GM21529 (cell line): ENCODE data around the gene PTPRT.

ENCODE experiments used
- ATAC-seq: cut with Tn5 transposase; IDR thresholded peaks from one replicate; pipeline ENCODE4 v1.9.1; 2021; ENCODE audit not compliant: unreplicated experiment

The PTPRT gene

DNA sequence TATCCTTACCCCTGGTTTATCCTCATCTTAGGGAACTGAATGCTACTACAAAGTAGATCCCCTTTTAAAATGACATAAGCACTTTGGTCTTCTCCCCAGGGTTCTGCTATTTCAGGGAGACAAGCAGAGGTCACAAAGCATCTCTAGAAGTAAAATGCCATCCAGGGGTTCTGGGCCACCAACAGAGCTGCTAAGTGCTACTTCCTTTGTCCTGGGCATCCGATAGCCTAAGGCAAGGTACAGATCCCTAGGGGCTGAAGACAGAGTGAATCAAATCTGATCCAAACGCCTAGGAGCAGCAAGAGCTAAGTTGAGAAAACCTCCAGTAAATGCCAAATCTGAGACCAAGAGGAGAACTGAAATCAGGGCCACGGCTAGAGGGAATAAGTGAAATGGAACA lies 161.2 kb downstream of the PTPRT start:
- ATAC-seq: no peak

GRCh38 chr20:43023836-43024235 lies 165.9 kb downstream of the PTPRT start:
- ATAC-seq: no peak

DNA sequence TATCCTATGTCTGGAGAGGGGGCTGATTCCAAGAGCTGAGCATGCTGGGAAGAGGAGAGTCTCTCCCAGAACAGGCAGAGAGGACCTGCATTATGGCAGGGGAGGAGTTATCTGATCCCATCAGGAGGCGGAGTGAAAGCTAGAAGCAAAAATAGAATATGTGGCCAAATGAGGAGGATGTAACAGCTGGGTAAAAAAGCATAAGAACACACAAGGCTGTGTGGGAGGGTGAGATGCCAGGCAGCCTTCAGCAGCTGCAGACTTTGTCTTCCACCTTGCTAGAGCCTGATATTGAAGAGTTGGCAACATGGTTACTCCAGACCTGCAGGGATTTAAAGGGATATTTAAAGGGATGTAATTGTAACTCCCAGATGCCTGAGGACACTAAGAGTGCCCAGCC lies 167.1 kb downstream of the PTPRT start:
- ATAC-seq: no peak

DNA sequence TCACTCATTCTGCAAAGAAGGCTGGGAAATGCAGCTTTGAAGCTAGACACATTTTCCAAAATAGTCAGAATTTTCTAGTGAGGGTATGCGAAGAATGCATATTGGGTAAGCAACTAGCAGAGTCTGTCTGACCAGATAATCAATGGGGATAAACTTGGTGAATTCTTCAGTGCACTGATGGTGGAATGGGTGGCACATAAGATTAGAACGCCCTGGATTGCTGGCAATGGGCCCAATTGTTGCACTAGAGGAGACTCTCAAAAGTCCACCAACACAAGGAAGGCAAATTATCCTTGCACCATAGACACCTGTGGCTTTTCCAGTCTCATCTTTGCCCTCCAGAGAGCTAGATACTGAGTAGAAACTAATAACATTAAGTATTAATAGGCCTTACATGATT lies 167.6 kb downstream of the PTPRT start:
- no peak for ATAC-seq

DNA sequence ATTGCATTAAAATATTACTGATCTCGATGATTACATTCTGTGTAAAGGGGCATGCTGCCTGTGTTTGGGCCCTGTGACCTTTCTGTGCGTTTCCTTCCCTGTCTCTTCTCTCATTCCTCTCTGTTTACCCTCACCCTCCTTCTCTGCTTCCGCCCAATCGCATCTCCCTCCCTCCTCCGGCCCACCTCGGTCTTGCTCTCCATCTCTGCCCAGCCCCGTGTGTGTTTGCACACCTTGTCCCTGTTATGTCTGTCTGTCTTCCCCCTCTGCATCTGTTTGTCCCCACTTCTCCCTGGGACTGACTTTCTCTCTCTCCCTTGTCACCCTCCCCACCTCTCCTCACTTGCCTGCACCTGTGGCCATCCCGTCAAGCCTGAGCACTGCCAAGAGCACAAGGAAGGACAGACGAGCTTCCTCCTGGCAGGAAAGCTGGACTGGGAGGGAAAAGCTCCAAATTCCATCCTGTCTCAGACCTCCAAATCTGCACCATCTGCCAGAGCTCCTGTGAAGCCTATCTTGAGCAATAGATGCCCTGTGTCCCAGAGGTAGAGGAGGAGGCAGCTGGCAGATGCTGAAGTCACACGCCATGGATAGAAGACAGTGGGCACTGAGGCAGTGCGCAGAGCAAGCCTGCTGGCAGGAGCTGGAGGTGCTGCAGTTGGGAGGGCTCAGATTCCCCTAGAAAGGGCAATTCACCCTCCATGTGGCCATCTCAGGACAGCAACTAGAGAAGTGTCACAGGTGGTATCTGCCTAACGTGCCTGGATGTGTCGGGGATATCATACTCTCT lies 172.3 kb downstream of the PTPRT start:
- ATAC-seq: no peak

DNA sequence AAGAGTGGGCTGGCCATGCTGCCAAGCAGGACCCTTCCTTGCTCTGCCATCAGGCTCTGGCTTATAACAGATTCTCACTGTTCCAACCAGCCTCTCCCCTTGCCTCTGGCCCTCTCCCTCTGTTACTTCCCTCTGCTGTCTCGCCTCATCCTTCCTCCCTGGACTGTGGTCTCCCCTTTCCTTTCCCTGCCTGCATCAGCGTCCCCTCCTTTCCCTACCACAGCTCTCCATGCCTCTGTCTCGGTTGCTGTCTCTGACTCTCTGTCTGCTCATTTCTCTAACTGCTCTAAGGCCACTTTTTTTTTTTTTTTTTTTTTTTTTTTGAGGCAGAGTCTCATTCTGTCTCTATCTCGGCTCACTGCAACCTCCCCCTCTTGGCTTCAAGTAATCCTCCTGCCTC lies 173.4 kb downstream of the PTPRT start:
- no peak for ATAC-seq

GRCh38 chr20:43015566-43015965 lies 174.1 kb downstream of the PTPRT start:
- ATAC-seq: no peak

DNA sequence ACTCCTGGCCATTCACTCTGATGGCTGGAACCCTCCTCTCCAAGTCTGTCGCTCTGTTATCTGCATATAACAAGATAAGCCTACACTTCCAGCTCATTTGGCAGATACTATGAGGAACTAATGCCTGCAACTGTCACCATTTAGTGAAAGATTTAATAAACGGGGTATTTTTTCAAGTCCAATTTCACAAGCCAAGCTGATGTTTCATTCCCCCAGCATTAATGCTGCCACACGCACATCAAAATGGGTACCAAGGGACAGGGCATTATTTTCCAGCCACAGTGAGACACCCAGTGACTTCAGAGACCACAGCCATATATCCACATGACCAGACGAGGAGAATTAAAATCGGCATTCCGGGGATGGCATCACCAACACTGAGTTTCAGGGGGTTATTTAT lies 175.5 kb downstream of the PTPRT start:
- no peak for ATAC-seq

- no peak for ATAC-seq
Observed at GRCh38 chr20:43011491-43011890, 178.2 kb downstream of the PTPRT start.

GRCh38 chr20:43009532-43009931 lies 180.2 kb downstream of the PTPRT start:
- no peak for ATAC-seq

- no peak for ATAC-seq
Observed at GRCh38 chr20:43007525-43007924, 182.2 kb downstream of the PTPRT start.

DNA sequence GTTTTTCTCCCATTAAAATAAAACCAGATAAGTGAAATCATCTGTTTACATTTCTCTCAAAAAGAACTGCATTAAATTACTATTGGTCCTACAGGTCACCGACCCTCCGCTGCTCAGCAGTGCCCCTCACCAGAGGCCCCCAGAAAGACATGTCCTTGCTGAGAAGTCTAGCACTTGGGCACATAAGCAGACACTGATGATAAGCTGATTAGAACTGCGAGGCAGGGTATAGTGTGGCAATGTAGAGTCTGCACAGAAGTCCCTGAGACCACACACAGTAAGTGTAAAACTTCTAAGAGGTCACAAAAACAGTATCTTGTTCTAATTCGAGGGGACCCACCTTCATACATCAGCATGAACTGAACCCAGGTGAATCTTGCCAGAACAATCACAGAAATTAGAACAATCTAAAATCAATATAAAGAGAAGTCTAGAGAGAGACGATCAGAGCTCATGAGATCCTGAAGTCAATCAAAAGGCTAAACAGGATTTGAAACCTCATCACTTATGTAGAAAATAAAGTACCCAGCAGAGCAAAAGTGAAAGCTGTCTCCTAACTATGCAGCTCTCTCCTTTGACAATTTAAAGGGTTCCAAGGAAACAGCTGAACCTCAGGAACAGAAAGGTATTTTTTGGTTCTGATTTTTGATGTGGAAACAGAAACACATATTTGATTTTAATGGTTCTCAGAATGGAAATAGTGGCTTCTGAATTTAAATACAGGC lies 182.9 kb downstream of the PTPRT start:
- no peak for ATAC-seq

DNA sequence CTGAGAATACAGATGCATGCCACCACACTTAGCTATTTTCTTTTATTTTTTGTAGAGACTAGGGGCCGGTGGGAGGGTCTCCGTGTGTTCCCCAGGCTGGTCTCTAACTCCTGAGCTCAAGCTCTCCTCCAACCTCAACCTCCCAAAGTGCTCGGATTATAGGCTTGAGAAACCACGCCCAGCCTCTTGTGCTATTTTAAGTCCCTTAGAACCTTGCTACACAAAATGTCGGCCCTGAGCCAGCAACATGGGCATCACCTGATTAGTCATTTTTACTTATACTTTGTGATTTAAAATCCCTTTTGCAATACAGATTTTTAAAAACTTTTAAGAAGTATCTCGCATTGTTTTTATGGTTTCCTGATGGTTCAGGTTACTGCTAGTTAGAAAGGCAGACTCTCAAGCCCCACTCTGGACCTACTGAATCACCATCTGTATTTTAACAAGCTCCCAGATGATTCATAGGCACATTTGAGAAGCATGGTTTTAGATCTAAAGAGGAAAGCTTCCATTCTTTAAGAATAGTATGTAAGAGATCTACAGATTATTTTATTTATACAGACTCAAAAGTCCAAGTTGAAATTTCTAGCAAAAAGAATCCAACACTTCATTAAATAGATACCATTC lies 186.3 kb downstream of the PTPRT start:
- ATAC-seq: no peak

DNA sequence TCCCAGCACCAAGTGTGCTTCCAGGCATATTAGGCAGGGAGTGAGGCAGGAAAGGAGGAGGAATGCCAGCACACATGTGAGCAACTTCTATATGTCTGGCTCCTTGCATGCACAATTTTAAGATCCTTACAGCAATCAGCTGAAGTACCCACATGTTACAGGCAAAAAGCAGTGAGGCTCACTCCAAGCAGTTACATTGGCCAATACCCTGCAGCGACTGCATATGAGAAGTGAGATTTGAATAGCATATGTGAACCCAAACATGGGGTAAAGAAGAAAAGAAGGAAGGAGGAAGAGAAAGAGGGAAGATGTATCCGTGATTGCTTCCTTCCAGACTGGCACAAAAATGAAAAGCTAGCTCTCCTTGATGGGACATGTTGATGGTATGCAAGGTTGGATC lies 193.6 kb downstream of the PTPRT start:
- ATAC-seq: no peak

DNA sequence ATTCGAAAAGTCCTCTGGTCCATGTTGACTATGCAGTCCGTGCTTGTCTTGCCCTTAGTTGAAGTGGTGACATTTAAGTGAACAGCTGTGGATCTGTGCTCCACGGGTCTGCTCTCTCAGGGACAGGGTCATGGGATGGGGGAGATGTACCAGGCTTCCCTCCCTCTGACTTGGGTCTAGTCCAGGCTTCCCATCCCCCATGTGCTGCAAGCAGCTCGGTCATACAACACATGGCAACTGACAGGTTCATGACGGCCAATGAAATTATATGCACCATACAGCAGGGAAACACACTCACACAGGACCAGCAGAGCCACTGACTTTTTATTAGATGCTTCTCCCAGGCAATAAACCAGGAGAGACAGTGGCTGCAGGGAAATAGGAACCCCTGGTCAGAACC lies 201.4 kb downstream of the PTPRT start:
- no peak for ATAC-seq

- no peak for ATAC-seq
Observed at GRCh38 chr20:42987376-42988114, 202.2 kb downstream of the PTPRT start.

GRCh38 chr20:42986143-42986773 lies 203.4 kb downstream of the PTPRT start:
- ATAC-seq: no peak

- ATAC-seq: no peak
Observed at GRCh38 chr20:42985628-42986027, 204.1 kb downstream of the PTPRT start.

DNA sequence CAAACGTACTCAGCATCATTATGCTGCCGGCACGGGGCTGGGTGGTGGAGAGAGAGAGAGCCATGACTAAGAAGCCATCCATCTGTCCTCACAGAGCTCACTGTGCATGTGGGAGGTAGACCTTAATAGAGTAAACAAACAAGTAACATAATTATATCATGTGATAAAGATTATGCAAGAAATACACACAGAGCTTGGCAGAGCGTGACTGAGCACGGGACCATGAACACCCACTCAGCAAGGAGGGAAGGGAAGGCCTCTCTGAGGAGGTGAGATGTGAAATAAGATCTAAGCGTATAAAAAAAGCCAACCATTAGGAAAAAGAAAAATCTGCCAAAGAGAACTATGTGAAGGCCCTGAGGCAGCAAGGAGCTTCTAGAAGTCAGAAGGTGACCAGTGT lies 207.5 kb downstream of the PTPRT start:
- no peak for ATAC-seq

DNA sequence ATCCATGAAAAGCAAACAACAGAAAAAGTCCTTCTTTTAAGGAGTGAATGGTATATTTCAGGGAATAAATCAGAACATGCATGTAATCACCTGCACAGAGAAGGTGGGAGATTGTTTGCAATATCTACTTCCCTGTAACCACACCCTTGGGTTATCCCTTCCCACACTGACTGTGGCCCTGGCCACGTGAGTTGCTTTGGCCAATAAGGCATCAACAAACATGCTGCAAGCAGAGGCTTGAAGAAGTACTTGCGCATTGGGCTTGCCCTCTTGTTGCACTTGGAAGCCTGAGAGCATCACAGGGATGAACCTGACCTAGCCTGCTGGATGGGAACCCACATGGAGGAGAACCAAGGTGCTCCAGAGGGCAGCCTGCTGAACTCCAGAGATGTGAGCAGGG lies 208.5 kb downstream of the PTPRT start:
- no peak for ATAC-seq

GRCh38 chr20:42979720-42980119 lies 210.0 kb downstream of the PTPRT start:
- ATAC-seq: no peak
